Astrocyte (in vitro differentiated cells and primary cell): Measurements from ENCODE around the gene S100A3. TPM values are rescaled to one million over a fixed set of nuclear protein-coding genes. Genes with fewer than 3 reads are reported as not detected.

ENCODE experiments used
- DNase-seq: peaks from one replicate; pipeline ENCODE4 v3.0.0-alpha.2; 2010; ENCODE audit warnings: low read depth
- FAIRE-seq: peaks from 2 replicates; lab custom pipeline; 2011; peaks lifted over from hg19 to GRCh38; lab: Jason Lieb, UNC
- H2AFZ ChIP-seq: 2 replicates; pipeline ENCODE4 v1.6.0; 2012; ENCODE audit warnings: low read depth, low read length, inconsistent platforms
- H3K27ac ChIP-seq: 2 replicates; pipeline ENCODE4 v1.5.1; 2011; ENCODE audit warnings: low read depth, low read length, inconsistent platforms
- H3K27me3 ChIP-seq: 2 replicates; pipeline ENCODE4 v1.6.0; 2011; ENCODE audit warnings: low read length, inconsistent platforms; ENCODE audit not compliant: insufficient read depth
- H3K36me3 ChIP-seq: 2 replicates; pipeline ENCODE4 v1.5.1; 2011; ENCODE audit warnings: low read length, inconsistent platforms; ENCODE audit not compliant: insufficient read depth
- H3K4me1 ChIP-seq: 2 replicates; pipeline ENCODE4 v1.5.1; 2011; ENCODE audit warnings: low read length, inconsistent platforms; ENCODE audit not compliant: insufficient read depth
- H3K4me2 ChIP-seq: 2 replicates; pipeline ENCODE4 v1.6.0; 2012; ENCODE audit warnings: low read length, inconsistent platforms
- H3K4me3 ChIP-seq: 2 replicates; pipeline ENCODE4 v1.5.1; 2011; ENCODE audit warnings: low read depth, mild to moderate bottlenecking, low read length, inconsistent platforms; ENCODE audit not compliant: insufficient read depth
- H3K79me2 ChIP-seq: 2 replicates; pipeline ENCODE4 v1.6.0; 2012; ENCODE audit warnings: mild to moderate bottlenecking, low read length, inconsistent platforms; ENCODE audit not compliant: insufficient read depth
- H3K9ac ChIP-seq: 2 replicates; pipeline ENCODE4 v1.6.0; 2012; ENCODE audit warnings: mild to moderate bottlenecking, low read length, inconsistent platforms
- H3K9me3 ChIP-seq: 2 replicates; pipeline ENCODE4 v1.5.1; 2012; ENCODE audit warnings: low read depth, mild to moderate bottlenecking, low read length, inconsistent platforms; ENCODE audit not compliant: insufficient read depth
- H4K20me1 ChIP-seq: 2 replicates; pipeline ENCODE4 v1.6.0; 2012; ENCODE audit warnings: low read length, inconsistent platforms; ENCODE audit not compliant: insufficient read depth
- H3K27ac Mint-ChIP-seq: one replicate; pipeline ENCODE4 v1.8.0; 2021; ENCODE audit warnings: mild to moderate bottlenecking, mixed read lengths; ENCODE audit not compliant: unreplicated experiment
- H3K27me3 Mint-ChIP-seq: one replicate; pipeline ENCODE4 v1.8.0; 2021; ENCODE audit warnings: low read depth, mixed read lengths; ENCODE audit not compliant: unreplicated experiment
- H3K36me3 Mint-ChIP-seq: one replicate; pipeline ENCODE4 v1.8.0; 2021; ENCODE audit warnings: low read depth, mixed read lengths; ENCODE audit not compliant: unreplicated experiment
- H3K4me1 Mint-ChIP-seq: one replicate; pipeline ENCODE4 v1.8.0; 2021; ENCODE audit warnings: low read depth, mixed read lengths; ENCODE audit not compliant: unreplicated experiment
- H3K4me3 Mint-ChIP-seq: one replicate; pipeline ENCODE4 v1.8.0; 2021; ENCODE audit warnings: mild to moderate bottlenecking, moderate library complexity, mixed read lengths; ENCODE audit not compliant: unreplicated experiment
- H3K9me3 Mint-ChIP-seq: one replicate; pipeline ENCODE4 v1.8.0; 2021; ENCODE audit warnings: mild to moderate bottlenecking, mixed read lengths; ENCODE audit not compliant: unreplicated experiment
- EZH2 ChIP-seq: IDR thresholded peaks from 2 replicates; pipeline ENCODE4 v1.6.1; 2012; ENCODE audit warnings: mild to moderate bottlenecking, low read length, inconsistent platforms; ENCODE audit not compliant: insufficient read depth
- total RNA-seq: library from RNA; stranded (reverse); gene quantifications from 2 replicates; pipeline ENCODE4 v1.2.1, GENCODE V29; 2021
- TF ChIP-seq, protein P1 (sequence below): IDR thresholded peaks from 2 replicates; pipeline ENCODE4 v1.5.1; 2011; ENCODE audit warnings: low read depth, mild to moderate bottlenecking, inconsistent platforms, low read length, moderate library complexity; ENCODE audit not compliant: insufficient read depth

Gene S100A3
- total RNA-seq, 1 donor from 2014 or later: 14.6 TPM

DNA sequence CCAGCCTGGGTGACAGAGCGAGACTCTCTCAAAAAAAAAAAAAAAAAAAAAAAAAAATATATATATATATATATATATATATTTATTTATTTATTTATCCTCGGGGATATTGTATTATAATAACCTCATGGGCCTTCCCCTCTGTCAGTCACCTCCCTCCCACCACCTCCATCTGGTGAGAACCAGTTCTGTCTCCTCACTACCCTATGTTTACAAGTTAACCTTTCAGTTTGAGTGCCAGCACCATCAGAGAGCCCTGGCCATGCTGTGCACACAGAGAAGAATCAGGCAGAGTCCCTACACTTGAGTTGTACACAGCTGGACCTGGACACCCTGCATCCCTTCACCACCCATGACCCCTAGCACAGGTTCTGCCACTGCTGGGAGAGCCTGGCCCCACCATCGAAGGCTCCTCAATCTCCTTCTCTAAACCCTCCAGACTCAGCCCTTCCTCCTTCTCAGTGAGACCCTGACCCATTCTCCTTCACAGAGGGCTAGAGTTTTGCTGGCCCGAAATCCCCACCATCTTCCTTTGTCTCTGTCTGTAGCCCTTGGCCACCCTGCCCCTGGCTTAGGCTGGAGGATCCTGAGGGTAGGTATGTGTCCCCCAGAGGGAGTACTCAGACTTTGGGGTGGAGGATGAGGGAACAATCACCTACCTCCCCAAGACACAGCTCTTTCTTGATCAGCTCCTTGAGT is 9.5 kb downstream of the S100A3 start:
- Histone ChIP-seq H3K9ac (no peak overlapping the region), H3K27ac (no peak overlapping the region), H3K4me2 (no peak overlapping the region), H3K4me3 (no peak overlapping the region), H3K27me3 (no peaks in the 10 kb centered on the region), H4K20me1 (no peaks in the 10 kb centered on the region), H3K79me2 (peaks cover 16% of the 10 kb centered on the region), H3K36me3 (no peaks in the 10 kb centered on the region), H3K9me3 (no peaks in the 10 kb centered on the region), H2AFZ (no peak overlapping the region), H3K4me1 (peaks cover 39% of the 10 kb centered on the region)
- H3K27me3 Mint-ChIP-seq: no peaks in the 10 kb centered on the region
- FAIRE-seq (no peak), DNase-seq (no peak)
- peaks cover 50% of the 10 kb centered on the region for H3K4me1 Mint-ChIP-seq
- H3K27ac Mint-ChIP-seq: peak overlapping the region; percentile 58
- TF ChIP-seq EZH2: no peak
- TF ChIP-seq, protein P1, sequence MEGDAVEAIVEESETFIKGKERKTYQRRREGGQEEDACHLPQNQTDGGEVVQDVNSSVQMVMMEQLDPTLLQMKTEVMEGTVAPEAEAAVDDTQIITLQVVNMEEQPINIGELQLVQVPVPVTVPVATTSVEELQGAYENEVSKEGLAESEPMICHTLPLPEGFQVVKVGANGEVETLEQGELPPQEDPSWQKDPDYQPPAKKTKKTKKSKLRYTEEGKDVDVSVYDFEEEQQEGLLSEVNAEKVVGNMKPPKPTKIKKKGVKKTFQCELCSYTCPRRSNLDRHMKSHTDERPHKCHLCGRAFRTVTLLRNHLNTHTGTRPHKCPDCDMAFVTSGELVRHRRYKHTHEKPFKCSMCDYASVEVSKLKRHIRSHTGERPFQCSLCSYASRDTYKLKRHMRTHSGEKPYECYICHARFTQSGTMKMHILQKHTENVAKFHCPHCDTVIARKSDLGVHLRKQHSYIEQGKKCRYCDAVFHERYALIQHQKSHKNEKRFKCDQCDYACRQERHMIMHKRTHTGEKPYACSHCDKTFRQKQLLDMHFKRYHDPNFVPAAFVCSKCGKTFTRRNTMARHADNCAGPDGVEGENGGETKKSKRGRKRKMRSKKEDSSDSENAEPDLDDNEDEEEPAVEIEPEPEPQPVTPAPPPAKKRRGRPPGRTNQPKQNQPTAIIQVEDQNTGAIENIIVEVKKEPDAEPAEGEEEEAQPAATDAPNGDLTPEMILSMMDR: no peak
- no peak overlapping the region for H3K4me3 Mint-ChIP-seq
- peaks cover 2% of the 10 kb centered on the region for H3K36me3 Mint-ChIP-seq
- H3K9me3 Mint-ChIP-seq: no peaks in the 10 kb centered on the region

DNA sequence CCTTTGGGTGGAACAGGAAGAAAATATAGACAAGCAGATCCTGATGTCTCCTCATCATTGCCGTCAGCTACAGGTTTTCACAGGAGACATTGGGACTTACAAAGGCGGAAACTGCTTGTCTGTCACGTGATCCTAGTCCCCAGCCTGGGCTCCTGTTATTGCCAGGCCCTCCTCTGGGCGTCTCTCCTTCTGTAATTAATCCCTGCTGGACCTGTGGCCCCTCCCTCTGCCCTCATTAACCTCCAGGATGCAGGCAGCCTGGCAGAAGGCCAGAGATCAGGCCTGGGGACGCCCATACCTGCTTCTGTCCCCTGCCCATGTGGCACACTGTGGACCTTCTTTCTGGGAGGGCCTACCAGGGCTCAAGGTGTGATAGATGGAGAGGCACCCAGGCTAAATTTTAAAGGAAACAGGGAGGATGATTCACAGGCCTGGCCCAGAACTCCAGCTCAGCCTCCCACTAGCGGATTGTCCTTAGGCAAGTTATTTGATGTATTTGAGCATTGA is 10.7 kb downstream of the S100A3 start:
- no peak overlapping the region for H3K27ac ChIP-seq

More for the DNA sequence above, 10.7 kb downstream of the S100A3 start:
- no peak overlapping the region for H3K9ac ChIP-seq
- H3K36me3 ChIP-seq: no peaks in the 10 kb centered on the region
- no peak overlapping the region for H2AFZ ChIP-seq
- H3K4me1 ChIP-seq: peaks cover 47% of the 10 kb centered on the region
- DNase-seq (no peak), FAIRE-seq (no peak)
- Mint-ChIP-seq H3K4me1 (peaks cover 48% of the 10 kb centered on the region), H3K36me3 (peaks cover 2% of the 10 kb centered on the region), H3K4me3 (no peak overlapping the region), H3K27ac (no peak overlapping the region), H3K9me3 (no peaks in the 10 kb centered on the region), H3K27me3 (no peaks in the 10 kb centered on the region)
- H3K27me3 ChIP-seq: no peaks in the 10 kb centered on the region
- H3K79me2 ChIP-seq: peaks cover 21% of the 10 kb centered on the region
- no peaks in the 10 kb centered on the region for H3K9me3 ChIP-seq
- no peak for TF ChIP-seq EZH2
- TF ChIP-seq, protein P1: no peak
- H3K4me2 ChIP-seq: no peak overlapping the region
- no peak overlapping the region for H3K4me3 ChIP-seq
- no peaks in the 10 kb centered on the region for H4K20me1 ChIP-seq
